ENCODE data around the gene WNT5A.

GRCh38 chr3:55508335-55508734, 21.2 kb upstream of the WNT5A start:
- no peak for TF ChIP-seq CTCF (IDR thresholded peaks at IDR 0.05)
- TF ChIP-seq POLR2A (IDR thresholded peaks at IDR 0.05): no peak

All from lower leg skin (tissue), 3 donors.